Esophagus squamous epithelium (tissue), 5 donors: ENCODE measurements around the gene MCUR1. TPM values are rescaled to one million over a fixed set of nuclear protein-coding genes. Genes with fewer than 3 reads are reported as not detected.
"Not testable (repeated sequence)": the region's sequence is repeated elsewhere in the genome, so short reads cannot be mapped to it uniquely, and the experiment has no call there.

Source experiments
- DNase-seq: peaks from one replicate; lab custom pipeline; 2025; lab: John Stamatoyannopoulos, UW
- H3K27ac ChIP-seq, 4 donors: fragments of 200-600 bp; sonication (generic); one replicate each; pipeline ENCODE4 v1.5.1; 2016 to 2019; ENCODE audit warnings: mild to moderate bottlenecking in 1 of 4
- H3K27me3 ChIP-seq, 4 donors: fragments of 200-600 bp; sonication (generic); 1 replicate in 3 of 4; 2 replicates in 1 of 4; pipeline versions ENCODE4 v1.5.1 to v1.6.0; 2017 to 2021; ENCODE audit warnings: antibody characterized with exemption in 1 of 4
- H3K36me3 ChIP-seq, 3 donors: fragments of 200-600 bp; sonication (generic); one replicate each; pipeline ENCODE4 v1.5.1; 2016 to 2019
- H3K4me1 ChIP-seq, 3 donors: fragments of 200-600 bp; sonication (generic); one replicate each; pipeline ENCODE4 v1.5.1; 2017 to 2019
- H3K4me3 ChIP-seq, 4 donors: fragments of 200-600 bp; sonication (generic); 1 replicate in 3 of 4; 2 replicates in 1 of 4; pipeline ENCODE4 v1.5.1; 2016 to 2019; ENCODE audit warnings: mild to moderate bottlenecking in 2 of 4, moderate library complexity in 1 of 4
- H3K9me3 ChIP-seq, 3 donors: fragments of 200-600 bp; sonication (generic); one replicate each; pipeline ENCODE4 v1.5.1; 2016 to 2019
- POLR2A ChIP-seq, 4 donors: fragments of 450-650 bp; IDR thresholded peaks; one replicate each; pipeline ENCODE4 v1.6.1; 2017; ENCODE audit warnings: antibody characterized with exemption in 4 of 4, mild to moderate bottlenecking in 4 of 4, moderate library complexity in 3 of 4
- WGBS, 2 donors: methylation state at CpG; one replicate each; pipeline ENCODE4 v1.1.5; 2018; 5-methylcytosine and 5-hydroxymethylcytosine counted together
- intact Hi-C: fragments of 100-400 bp; cut with DNase I; formaldehyde crosslinking; loops from one replicate; pipeline ENCODE4 v1.15.0; 2022
- total RNA-seq, 4 donors: library from RNA; depleted of rRNA; stranded (reverse); fragments of >200 nt; gene quantifications; one replicate each; pipeline ENCODE4 v1.1.0, GENCODE V29; 2016
- TF ChIP-seq, protein P1 (sequence below), 6 experiments: fragments of 450-650 bp in 4 of 6; fragments of 200-600 bp in 2 of 6; sonication (generic) in 2 of 6; IDR thresholded peaks; one replicate each; pipeline ENCODE4 v1.5.1; 2016 to 2019; ENCODE audit warnings: antibody characterized with exemption in 6 of 6, mild to moderate bottlenecking in 4 of 6, moderate library complexity in 4 of 6
- donor health status: DM: yes; HTN: yes; CAD: no.

Gene MCUR1
- total RNA-seq, 4 donors from 2014 or later: 11.4 to 14.3 (median 13.1) TPM

GRCh38 chr6:13854716-13855250, 40.4 kb upstream of the MCUR1 start:
- Histone ChIP-seq H3K36me3 (no peaks in the 10 kb centered on the region), H3K27ac (no peak overlapping the region), H3K9me3 (no peaks in the 10 kb centered on the region), H3K27me3 (peaks cover 0 to 35% (median under 1%) of the 10 kb centered on the region in 4 donors), H3K4me1 (peaks cover 0 to 3% (median 2%) of the 10 kb centered on the region in 3 donors), H3K4me3 (no peak overlapping the region)
- 79% methylated on average over 5 of the region's 34 CpGs; no CpG with 5 or more reads in 1 of the 2 donors for WGBS, 2 donors
- DNase-seq: no peak
- intact Hi-C loops: no loop called here
- TF ChIP-seq POLR2A (IDR thresholded peaks at IDR 0.05): no peak
- TF ChIP-seq, protein P1, sequence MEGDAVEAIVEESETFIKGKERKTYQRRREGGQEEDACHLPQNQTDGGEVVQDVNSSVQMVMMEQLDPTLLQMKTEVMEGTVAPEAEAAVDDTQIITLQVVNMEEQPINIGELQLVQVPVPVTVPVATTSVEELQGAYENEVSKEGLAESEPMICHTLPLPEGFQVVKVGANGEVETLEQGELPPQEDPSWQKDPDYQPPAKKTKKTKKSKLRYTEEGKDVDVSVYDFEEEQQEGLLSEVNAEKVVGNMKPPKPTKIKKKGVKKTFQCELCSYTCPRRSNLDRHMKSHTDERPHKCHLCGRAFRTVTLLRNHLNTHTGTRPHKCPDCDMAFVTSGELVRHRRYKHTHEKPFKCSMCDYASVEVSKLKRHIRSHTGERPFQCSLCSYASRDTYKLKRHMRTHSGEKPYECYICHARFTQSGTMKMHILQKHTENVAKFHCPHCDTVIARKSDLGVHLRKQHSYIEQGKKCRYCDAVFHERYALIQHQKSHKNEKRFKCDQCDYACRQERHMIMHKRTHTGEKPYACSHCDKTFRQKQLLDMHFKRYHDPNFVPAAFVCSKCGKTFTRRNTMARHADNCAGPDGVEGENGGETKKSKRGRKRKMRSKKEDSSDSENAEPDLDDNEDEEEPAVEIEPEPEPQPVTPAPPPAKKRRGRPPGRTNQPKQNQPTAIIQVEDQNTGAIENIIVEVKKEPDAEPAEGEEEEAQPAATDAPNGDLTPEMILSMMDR (IDR thresholded peaks at IDR 0.05): no peak

GRCh38 chr6:13853871-13854270, 39.5 kb upstream of the MCUR1 start:
- no peak overlapping the region for H3K27ac ChIP-seq
- intact Hi-C loops: no loop called here

GRCh38 chr6:13851803-13852202, 37.4 kb upstream of the MCUR1 start:
- Histone ChIP-seq H3K27ac (no peak overlapping the region), H3K4me3 (no peak overlapping the region), H3K27me3 (peaks cover 0 to 17% (median 0%) of the 10 kb centered on the region in 4 donors), H3K4me1 (no peaks in the 10 kb centered on the region), H3K36me3 (no peaks in the 10 kb centered on the region), H3K9me3 (no peaks in the 10 kb centered on the region)
- 73 to 77% methylated on average over 2 of the region's 2 CpGs for WGBS, 2 donors
- intact Hi-C loops: no loop called here
- TF ChIP-seq, protein P1 (IDR thresholded peaks at IDR 0.05): no peak
- no peak for TF ChIP-seq POLR2A (IDR thresholded peaks at IDR 0.05)
- no peak for DNase-seq

More at GRCh38 chr6:13853871-13854270, 39.5 kb upstream of the MCUR1 start:
- TF ChIP-seq POLR2A (IDR thresholded peaks at IDR 0.05): no peak
- TF ChIP-seq, protein P1 (IDR thresholded peaks at IDR 0.05): no peak
- 76 to 86% methylated on average over 3 to 5 of the region's 5 CpGs for WGBS, 2 donors
- Histone ChIP-seq H3K4me3 (no peak overlapping the region), H3K27me3 (peaks cover 0 to 26% (median 0%) of the 10 kb centered on the region in 4 donors), H3K4me1 (no peaks in the 10 kb centered on the region), H3K9me3 (no peaks in the 10 kb centered on the region), H3K36me3 (no peaks in the 10 kb centered on the region)
- no peak for DNase-seq

GRCh38 chr6:13851330-13851729, 37.0 kb upstream of the MCUR1 start:
- no peaks in the 10 kb centered on the region for H3K4me1 ChIP-seq
- peaks cover 0 to 19% (median 0%) of the 10 kb centered on the region in 4 donors for H3K27me3 ChIP-seq
- 80 to 100% methylated on average over 3 of the region's 3 CpGs for WGBS, 2 donors
- no peak for TF ChIP-seq POLR2A (IDR thresholded peaks at IDR 0.05)
- TF ChIP-seq, protein P1 (IDR thresholded peaks at IDR 0.05): no peak
- no peak overlapping the region for H3K27ac ChIP-seq
- no peak for DNase-seq
- H3K4me3 ChIP-seq: no peak overlapping the region
- intact Hi-C loops: no loop called here
- no peaks in the 10 kb centered on the region for H3K36me3 ChIP-seq
- H3K9me3 ChIP-seq: no peaks in the 10 kb centered on the region

- H3K9me3 ChIP-seq, H3K27ac ChIP-seq, intact Hi-C loops, H3K4me3 ChIP-seq, DNase-seq, H3K4me1 ChIP-seq, H3K36me3 ChIP-seq: not testable (repeated sequence)
- H3K27me3 ChIP-seq: peaks cover 0 to 17% (median 0%) of the 10 kb centered on the region in 4 donors
- 82 to 98% methylated on average over 5 of the region's 5 CpGs for WGBS, 2 donors
Observed at GRCh38 chr6:13850690-13851089, 36.3 kb upstream of the MCUR1 start.
